GM11168 (cell line): Measurements from ENCODE around the gene TCP11L2.

ENCODE experiments used
- in situ Hi-C: fragments of 300-500 bp; cut with MboI; formaldehyde crosslinking; loops from one replicate; pipeline ENCODE4 v1.12.0; 2022; ENCODE audit warnings: low sequenced_read_pairs; ENCODE audit not compliant: unreplicated experiment

The TCP11L2 gene

DNA sequence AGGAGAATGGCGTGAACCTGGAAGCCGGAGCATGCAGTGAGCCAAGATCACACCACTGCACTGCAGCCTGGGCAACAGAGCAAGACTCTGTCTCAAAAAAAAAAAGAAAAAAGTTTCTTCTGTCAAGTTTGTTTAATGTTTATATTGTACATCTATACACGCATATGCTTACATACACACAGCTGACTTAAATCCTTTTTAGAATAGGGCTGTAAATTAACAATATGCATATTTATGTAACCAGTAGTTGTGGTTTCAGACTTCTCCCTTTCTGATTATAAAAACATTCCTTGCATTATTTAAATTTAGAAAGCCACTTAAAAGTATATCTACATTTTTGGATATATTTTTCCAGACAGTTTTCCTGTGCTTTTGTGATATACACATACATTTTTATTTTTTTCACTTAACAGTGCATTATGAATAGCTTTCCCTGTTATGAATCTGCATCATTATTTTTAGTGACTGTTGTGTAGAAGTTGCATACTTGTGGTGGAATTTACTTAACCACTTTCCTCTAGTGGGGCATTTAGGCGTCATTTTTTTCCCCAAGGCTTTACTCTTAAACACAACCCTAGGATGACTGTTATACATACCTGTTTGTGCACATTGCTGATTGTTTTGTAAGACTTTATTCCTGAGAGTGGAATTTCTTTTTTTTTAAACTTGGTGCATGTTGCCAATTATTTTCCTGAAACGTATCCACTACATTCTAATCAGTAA lies 84.4 kb downstream of the TCP11L2 start:
- in situ Hi-C loops: loop anchor here (5.0 to 25.0 kb wide), 2 partner anchors 530 to 700 kb away; partner anchors contain the start of gene CRY1

DNA sequence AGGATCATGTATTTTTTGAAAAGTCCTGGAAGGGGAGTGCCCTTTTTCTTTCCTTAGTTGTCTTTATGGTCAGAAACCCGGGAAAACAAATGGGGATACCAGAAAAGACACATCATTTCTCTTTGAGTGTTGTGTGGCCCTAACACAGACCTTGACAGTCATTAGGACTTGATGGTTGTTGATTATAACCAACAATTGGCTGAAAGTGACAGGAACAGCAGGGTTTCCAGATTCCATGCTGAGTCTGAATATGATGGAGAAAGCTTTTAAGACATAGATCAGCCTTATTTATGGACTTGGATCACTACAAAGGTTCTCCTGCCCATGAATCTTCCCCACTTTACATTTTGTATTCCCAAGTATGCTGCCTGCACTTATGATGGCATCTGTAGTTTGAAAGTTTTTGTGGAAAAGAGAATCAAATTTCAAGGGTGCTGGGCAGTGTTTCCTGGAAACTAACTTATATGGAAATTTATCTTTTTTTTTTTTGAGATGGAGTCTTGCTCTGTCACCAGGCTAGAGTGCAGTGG lies 85.4 kb downstream of the TCP11L2 start:
- in situ Hi-C loops: loop anchor here (5.0 to 25.0 kb wide), 2 partner anchors 529 to 699 kb away; partner anchors contain the start of gene CRY1

DNA sequence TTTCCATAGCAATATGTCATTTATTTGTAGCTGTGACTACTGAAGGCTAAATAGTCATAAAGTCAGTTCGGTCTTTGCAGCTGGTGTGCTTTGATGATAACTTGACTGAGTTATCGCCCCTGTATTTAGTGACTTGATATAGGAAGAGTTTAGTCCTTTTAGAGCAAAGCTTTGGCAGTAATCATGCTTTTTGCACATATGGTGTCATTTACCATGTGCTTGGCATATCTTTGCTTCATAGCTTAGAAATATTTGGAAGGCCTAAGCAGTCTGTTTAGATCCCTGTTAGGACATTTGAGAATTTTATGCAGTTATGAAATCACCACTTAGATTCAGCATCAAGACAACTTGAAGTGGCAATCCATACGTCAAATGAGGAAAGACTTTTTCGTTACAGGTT lies 86.6 kb downstream of the TCP11L2 start:
- in situ Hi-C loops: loop anchor here (5.0 to 25.0 kb wide), 2 partner anchors 528 to 698 kb away; partner anchors contain the start of gene CRY1

DNA sequence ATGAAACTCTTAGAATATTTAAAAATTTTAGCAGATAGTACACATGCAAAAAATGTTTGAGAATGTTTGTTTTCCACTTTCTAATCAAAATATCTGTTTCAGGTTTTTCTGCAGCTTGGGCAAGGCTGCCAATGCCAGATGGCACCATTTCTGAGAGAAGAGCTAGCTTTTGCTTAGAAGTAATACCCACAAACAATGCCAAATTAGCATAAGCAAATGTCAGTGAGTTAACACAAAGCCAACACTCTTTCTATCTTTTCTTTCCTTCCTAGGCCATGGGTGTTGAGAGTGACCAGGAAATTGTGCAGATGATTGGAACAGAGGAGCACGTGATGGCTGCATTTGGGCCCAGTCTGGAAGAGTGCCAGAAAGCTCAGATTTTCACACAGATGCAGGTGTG lies 90.2 kb downstream of the TCP11L2 start:
- in situ Hi-C loops: loop anchor here (25.0 kb wide), 1 partner anchor 695 kb away; the partner anchor contains the start of gene CRY1
